OCI-LY3 (cell line): Measurements from ENCODE around the gene IFT43.

Experiments
- H2AFZ ChIP-seq: fragments of 200-600, 300-600 bp; shearing (Covaris generic); 2 replicates; pipeline ENCODE4 v1.6.0; 2014; ENCODE audit warnings: antibody characterized with exemption, low read depth, low read length
- H3K27ac ChIP-seq: fragments of 200-600, 300-600 bp; sonication (generic); 2 replicates; pipeline ENCODE4 v1.5.1; 2014; ENCODE audit warnings: mild to moderate bottlenecking, low read length, moderate library complexity, mixed read lengths
- H3K27me3 ChIP-seq: fragments of 200-600, 300-600 bp; sonication (generic); 2 replicates; pipeline ENCODE4 v1.6.1; 2014; ENCODE audit warnings: low read depth, low read length, mixed read lengths
- H3K36me3 ChIP-seq: fragments of 200-600, 300-600 bp; sonication (generic); replicated peaks from 2 replicates; pipeline ENCODE3; 2014; ENCODE audit warnings: low read depth, low read length, mixed read lengths
- H3K4me1 ChIP-seq: fragments of 300-600, 200-600 bp; sonication (generic); 2 replicates; pipeline ENCODE4 v1.6.1; 2014; ENCODE audit warnings: low read length, mixed read lengths
- H3K4me2 ChIP-seq: fragments of 200-600, 300-600 bp; sonication (generic); 2 replicates; pipeline ENCODE4 v1.6.1; 2014; ENCODE audit warnings: low read length, mixed read lengths
- H3K4me3 ChIP-seq: fragments of 300-600, 200-600 bp; sonication (generic); 2 replicates; pipeline ENCODE4 v1.5.1; 2014; ENCODE audit warnings: antibody characterized with exemption, mild to moderate bottlenecking, low read length, moderate library complexity
- H3K79me2 ChIP-seq: fragments of 300-600, 200-600 bp; shearing (Covaris generic); 2 replicates; pipeline ENCODE4 v1.6.1; 2014; ENCODE audit warnings: mild to moderate bottlenecking, low read length, mixed read lengths
- H3K9ac ChIP-seq: fragments of 300-600, 200-600 bp; shearing (Covaris generic); 2 replicates; pipeline ENCODE4 v1.6.0; 2014; ENCODE audit warnings: mild to moderate bottlenecking, low read length, moderate library complexity
- H3K9me3 ChIP-seq: fragments of 200-600, 300-600 bp; shearing (Covaris generic); 2 replicates; pipeline ENCODE4 v1.6.1; 2014; ENCODE audit warnings: low read length, mixed read lengths; ENCODE audit not compliant: insufficient read depth
- H4K20me1 ChIP-seq: fragments of 200-600, 300-600 bp; sonication (generic); 2 replicates; pipeline ENCODE4 v1.6.1; 2016; ENCODE audit warnings: low read length, mixed read lengths; ENCODE audit not compliant: insufficient read depth
- EZH2phosphoT487 ChIP-seq: fragments of 200-600 bp; shearing (Covaris generic); IDR thresholded peaks from 2 replicates; pipeline ENCODE4 v1.6.1; 2018; ENCODE audit warnings: antibody characterized with exemption, mixed run types, low read depth
- TF ChIP-seq, protein P1 (sequence below): fragments of 200-600, 300-600 bp; sonication (generic); IDR thresholded peaks from 2 replicates; pipeline ENCODE4 v1.5.1; 2014; ENCODE audit warnings: antibody characterized with exemption, low read length, low read depth

Gene IFT43

GRCh38 chr14:75982266-75983018, 3.1 kb upstream of the IFT43 start:
- no peaks in the 10 kb centered on the region for H3K36me3 ChIP-seq
- H3K27me3 ChIP-seq, result no peaks in the 10 kb centered on the region
- H3K4me3 ChIP-seq, result peak overlapping the region; percentile 90
- H3K27ac ChIP-seq, result no peak overlapping the region
- no peaks in the 10 kb centered on the region for H4K20me1 ChIP-seq
- H3K4me2 ChIP-seq, result peak overlapping the region; percentile 96
- H3K9me3 ChIP-seq, result no peaks in the 10 kb centered on the region
- no peaks in the 10 kb centered on the region for H3K79me2 ChIP-seq
- peak overlapping the region; percentile 76 for H3K9ac ChIP-seq
- peak overlapping the region; percentile 90 for H2AFZ ChIP-seq
- TF ChIP-seq, protein P1, sequence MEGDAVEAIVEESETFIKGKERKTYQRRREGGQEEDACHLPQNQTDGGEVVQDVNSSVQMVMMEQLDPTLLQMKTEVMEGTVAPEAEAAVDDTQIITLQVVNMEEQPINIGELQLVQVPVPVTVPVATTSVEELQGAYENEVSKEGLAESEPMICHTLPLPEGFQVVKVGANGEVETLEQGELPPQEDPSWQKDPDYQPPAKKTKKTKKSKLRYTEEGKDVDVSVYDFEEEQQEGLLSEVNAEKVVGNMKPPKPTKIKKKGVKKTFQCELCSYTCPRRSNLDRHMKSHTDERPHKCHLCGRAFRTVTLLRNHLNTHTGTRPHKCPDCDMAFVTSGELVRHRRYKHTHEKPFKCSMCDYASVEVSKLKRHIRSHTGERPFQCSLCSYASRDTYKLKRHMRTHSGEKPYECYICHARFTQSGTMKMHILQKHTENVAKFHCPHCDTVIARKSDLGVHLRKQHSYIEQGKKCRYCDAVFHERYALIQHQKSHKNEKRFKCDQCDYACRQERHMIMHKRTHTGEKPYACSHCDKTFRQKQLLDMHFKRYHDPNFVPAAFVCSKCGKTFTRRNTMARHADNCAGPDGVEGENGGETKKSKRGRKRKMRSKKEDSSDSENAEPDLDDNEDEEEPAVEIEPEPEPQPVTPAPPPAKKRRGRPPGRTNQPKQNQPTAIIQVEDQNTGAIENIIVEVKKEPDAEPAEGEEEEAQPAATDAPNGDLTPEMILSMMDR, result peak; percentile 57
- no peak for TF ChIP-seq EZH2phosphoT487
- H3K4me1 ChIP-seq, result peaks cover 17% of the 10 kb centered on the region; the same call in 1 of the 2 replicates

GRCh38 chr14:75983019-75983358, 2.6 kb upstream of the IFT43 start:
- no peaks in the 10 kb centered on the region for H3K36me3 ChIP-seq
- H3K9ac ChIP-seq, result peak overlapping the region; percentile 37; the same call in 1 of the 2 replicates

GRCh38 chr14:75984674-75985073, 889 bp upstream of the IFT43 start:
- H2AFZ ChIP-seq, result no peak overlapping the region
- H3K27me3 ChIP-seq, result no peaks in the 10 kb centered on the region
- H3K4me1 ChIP-seq, result peaks cover 17% of the 10 kb centered on the region; the same call in 1 of the 2 replicates
- H3K4me2 ChIP-seq, result no peak overlapping the region
- H3K27ac ChIP-seq, result no peak overlapping the region
- H4K20me1 ChIP-seq, result no peaks in the 10 kb centered on the region
- H3K9ac ChIP-seq, result no peak overlapping the region
- H3K79me2 ChIP-seq, result no peaks in the 10 kb centered on the region
- no peaks in the 10 kb centered on the region for H3K9me3 ChIP-seq
- no peak overlapping the region for H3K4me3 ChIP-seq
- H3K36me3 ChIP-seq, result no peaks in the 10 kb centered on the region
- TF ChIP-seq, protein P1, result no peak
- TF ChIP-seq EZH2phosphoT487, result no peak

More at GRCh38 chr14:75983019-75983358, 2.6 kb upstream of the IFT43 start:
- peak overlapping the region; percentile 96 for H3K4me2 ChIP-seq
- H3K9me3 ChIP-seq, result no peaks in the 10 kb centered on the region
- TF ChIP-seq EZH2phosphoT487, result no peak
- TF ChIP-seq, protein P1, result no peak
- peak overlapping the region; percentile 73; the same call in 1 of the 2 replicates for H2AFZ ChIP-seq
- H3K4me1 ChIP-seq, result peaks cover 17% of the 10 kb centered on the region; the same call in 1 of the 2 replicates
- H3K79me2 ChIP-seq, result no peaks in the 10 kb centered on the region
- H3K27me3 ChIP-seq, result no peaks in the 10 kb centered on the region
- H4K20me1 ChIP-seq, result no peaks in the 10 kb centered on the region
- H3K27ac ChIP-seq, result no peak overlapping the region
- H3K4me3 ChIP-seq, result peak overlapping the region; percentile 90

DNA sequence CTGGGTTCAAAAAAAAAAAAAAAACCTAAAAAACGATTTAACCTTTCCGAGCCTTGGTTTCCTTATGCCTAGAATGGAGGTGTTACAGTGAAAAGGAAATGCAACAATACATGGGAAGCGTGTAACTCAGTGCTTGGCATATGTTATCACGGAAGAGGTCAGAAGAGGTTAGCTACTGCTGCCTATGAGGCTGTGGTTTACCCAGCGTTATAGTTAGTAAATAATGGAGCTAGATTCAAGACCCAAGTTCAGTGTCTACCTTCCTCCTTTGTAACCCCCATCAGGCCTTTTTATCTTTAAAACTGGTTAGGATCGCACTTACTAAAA, 839 bp downstream of the IFT43 start:
- Histone ChIP-seq H3K27ac (no peak overlapping the region), H3K9ac (peak overlapping the region; percentile 73)

More for the DNA sequence above, 839 bp downstream of the IFT43 start:
- no peaks in the 10 kb centered on the region for H3K27me3 ChIP-seq
- TF ChIP-seq EZH2phosphoT487, result no peak
- TF ChIP-seq, protein P1, result no peak
- peak overlapping the region; percentile 91 for H3K4me2 ChIP-seq
- no peaks in the 10 kb centered on the region for H3K36me3 ChIP-seq
- no peaks in the 10 kb centered on the region for H3K9me3 ChIP-seq
- H3K4me3 ChIP-seq, result peak overlapping the region; percentile 97
- H2AFZ ChIP-seq, result no peak overlapping the region
- no peaks in the 10 kb centered on the region for H4K20me1 ChIP-seq
- H3K79me2 ChIP-seq, result no peaks in the 10 kb centered on the region
- peaks cover 13% of the 10 kb centered on the region; the same call in 1 of the 2 replicates for H3K4me1 ChIP-seq
